NCI-H345 treated with DMSO at 0.1 percent for 48 hours (cell line): Measurements from ENCODE around the gene IL13.
"Not testable (repeated sequence)": the region's sequence is repeated elsewhere in the genome, so short reads cannot be mapped to it uniquely, and the experiment has no call there.

Experiments
- DNase-seq: peaks from one replicate; lab custom pipeline; 2025; ENCODE audit not compliant: unreplicated experiment; lab: John Stamatoyannopoulos, UW

The IL13 gene

DNA sequence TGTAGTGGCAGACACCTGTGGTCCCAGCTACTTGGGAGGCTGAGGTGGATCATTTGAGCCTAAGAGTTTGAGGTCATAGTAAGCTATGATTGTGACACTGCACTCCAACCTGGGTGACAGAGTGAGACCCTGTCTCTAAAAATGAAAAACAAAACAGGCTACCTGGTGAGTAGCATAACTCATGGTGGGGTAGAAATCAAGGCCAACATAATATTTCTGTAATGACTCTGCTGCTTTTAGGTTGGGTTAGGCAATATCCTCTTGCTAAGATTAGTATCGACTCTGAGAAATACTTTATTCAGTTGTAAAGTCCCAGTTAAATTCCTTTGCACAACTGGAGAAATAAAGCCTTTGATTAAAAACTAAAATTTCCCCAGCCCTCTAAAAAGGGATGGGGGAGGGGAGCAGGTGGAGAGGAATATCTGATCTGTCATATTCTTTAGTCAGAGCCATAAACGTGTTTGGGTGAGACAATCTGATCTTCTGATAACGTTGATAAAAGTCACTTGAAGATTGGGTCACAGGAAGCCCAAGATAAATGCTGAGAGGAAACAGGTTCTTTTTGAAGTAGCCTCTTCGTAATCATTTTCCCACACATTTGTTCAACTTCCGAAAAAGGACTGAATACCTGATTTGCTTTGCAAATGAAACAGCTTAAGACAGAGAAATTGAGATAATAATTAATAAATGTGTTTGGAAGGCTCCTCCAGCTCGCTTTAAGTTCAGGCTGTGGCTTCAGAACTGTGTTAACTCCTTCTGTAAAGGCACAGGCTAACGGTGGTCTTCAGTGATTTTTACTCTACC lies 30.8 kb downstream of the IL13 start:
- DNase-seq: no peak

DNA sequence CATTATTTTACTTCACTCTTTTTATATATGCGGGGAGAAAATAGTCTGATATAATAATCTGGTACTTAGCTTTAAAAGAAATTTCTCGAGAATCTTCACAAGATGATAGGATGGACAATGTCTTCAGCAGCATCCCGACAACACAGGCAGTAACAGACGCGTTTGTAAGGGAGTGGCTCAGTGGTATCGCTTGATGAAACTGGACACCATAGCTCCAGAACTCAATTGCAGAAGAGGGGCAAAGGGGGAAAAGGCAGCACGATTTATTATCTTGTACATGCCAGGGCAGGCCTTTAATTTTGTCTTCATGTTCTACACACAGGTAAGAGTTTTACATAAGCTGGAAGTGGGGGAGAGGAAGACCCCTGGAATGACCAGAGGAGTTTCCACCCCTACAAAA lies 31.5 kb downstream of the IL13 start:
- no peak for DNase-seq

DNA sequence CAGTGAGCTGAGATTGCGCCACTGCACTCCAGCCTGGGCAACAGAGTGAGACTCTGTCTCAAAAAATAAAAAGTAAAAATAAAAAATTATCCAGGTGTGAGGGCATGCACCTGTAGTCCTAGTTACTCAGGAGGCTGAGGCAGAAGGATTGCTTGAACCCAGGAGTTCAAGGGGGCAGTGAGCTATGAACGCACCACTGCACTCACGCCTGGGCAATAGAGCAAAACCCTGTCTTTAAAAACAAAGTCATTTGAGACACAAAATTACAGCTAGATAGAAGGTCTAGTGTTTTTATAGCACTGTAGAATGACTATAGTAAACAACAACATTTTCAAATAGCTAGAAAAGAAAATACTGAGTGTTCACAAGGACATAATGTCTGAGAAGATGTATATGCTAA lies 32.2 kb downstream of the IL13 start:
- no peak for DNase-seq

DNA sequence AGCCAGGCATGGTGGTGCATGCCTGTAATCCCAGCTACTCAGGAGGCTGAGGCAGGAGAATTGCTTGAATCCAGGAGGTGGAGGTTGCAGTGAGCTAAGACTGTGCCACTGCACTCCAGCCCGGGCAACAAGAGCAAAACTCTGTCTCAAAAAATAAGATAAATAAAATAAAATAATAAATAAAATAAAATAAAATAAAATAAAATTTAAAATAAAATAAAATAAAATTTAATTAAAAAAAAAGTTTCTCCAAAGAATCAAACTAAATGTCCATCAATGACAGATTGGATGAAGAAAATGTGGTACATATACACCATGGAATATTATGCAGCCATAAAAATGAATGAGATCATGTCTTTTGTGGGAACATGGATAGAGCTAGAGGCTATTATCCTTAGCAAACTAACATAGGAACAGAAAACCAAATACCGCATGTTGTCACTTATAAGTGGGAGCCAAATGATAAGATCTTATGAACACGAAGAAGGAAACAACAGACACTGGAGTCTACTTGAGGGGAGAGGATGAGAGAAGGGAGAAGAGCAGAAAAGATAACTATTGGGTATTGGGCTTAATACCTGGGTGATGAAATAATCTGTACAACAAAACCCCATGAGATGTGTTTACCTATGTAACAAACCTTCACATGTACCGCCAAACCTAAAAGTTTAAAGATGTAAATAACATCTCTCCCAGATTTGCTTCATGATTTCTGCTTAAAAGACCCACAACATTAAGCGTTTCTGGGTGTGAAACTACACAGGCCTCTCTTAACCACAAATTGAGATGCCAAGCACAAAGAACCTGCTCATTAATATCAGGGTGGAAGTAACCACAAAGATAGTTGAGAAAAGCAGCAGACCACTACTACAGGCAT lies 34.0 kb downstream of the IL13 start:
- DNase-seq: not testable (repeated sequence)

DNA sequence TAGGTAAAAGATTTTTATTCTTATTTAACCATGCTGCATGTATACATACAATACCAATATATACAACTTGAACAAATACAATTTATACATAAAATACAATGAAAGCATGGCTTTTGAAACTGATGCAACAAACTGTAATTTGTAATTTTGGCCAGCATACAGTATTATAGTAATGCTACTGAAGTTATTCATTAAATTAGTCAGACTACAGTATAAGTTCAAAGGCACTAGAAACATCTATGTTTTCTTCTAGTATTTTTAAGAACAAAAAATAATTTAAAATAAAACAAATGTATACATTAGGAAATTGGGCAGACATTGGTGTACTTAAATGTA lies 34.6 kb downstream of the IL13 start:
- no peak for DNase-seq

DNA sequence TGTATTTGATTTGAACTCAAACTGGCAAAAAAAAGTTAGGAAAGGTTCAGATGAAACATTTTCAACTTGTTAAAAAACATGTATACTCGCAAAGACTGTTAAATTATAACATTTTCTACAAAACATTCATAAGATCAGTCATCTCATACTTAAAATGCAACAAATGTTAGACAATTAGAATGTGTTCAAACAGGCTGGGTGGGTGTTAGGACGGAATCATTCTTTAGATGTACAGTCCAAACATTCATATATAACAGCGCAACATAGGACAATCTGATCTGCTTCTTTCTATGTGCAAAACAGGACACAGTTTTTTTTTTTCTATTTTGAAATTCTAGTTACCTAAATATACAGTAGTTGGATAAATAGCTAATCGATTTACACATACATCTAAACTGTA lies 38.0 kb downstream of the IL13 start:
- no peak for DNase-seq

DNA sequence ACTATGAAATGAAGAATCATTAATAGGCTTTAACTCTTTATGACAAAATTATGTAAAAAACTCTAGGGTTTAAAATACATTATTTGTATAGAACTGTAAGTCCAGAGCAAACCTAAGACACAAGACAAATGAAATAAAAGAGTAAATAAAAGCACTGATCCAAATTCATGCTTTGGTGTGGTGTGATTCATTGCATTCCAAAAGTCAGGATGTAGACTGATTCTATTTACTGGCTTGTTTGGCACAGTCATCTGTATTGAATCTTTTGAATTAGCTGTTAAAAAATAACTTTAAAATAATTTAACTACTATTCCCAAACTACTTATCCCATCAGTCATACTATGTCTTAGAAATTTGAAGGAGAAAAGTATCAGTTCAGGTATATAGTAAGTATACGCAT lies 46.9 kb downstream of the IL13 start:
- no peak for DNase-seq

DNA sequence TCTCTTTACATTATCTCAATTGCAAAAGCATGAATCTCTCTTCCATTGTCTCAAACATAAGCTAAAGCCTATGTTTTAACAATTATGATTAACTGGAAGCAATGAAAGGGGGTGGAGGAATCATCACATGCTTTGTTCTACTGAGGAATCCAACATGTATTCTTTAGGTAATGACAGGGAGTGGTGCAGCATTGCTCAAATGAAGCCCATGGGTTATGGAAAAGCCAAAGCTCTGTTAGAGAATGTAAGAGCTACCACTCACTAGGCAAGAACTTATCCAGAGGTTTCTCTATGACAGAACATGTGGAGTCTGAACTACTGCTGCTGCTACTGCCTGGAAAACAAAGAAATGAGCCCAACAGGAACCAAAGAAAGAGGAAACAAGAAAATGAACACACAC lies 50.7 kb downstream of the IL13 start:
- DNase-seq: no peak
